Psoas muscle (tissue), 8 donors: ENCODE results near the gene COL27A1. TPM values are rescaled to one million over a fixed set of nuclear protein-coding genes. Genes with fewer than 3 reads are reported as not detected.

ENCODE experiments used
- ATAC-seq, 4 donors: fragments of 200-7000 bp; cut with Tn5 transposase; one replicate each; pipeline ENCODE4 v1.9.1; 2020; ENCODE audit warnings: moderate library complexity in 3 of 4, mild to moderate bottlenecking in 2 of 4
- DNase-seq, 2 donors: peaks; one replicate each; pipeline ENCODE4 v3.0.0-alpha.2; 2020
- H3K27ac ChIP-seq: fragments of 200-600 bp; one replicate; pipeline ENCODE4 v1.8.0; 2022
- H3K27me3 ChIP-seq, 3 donors: fragments of 200-600 bp in 1 of 3; one replicate each; pipeline versions ENCODE4 v1.6.1 to v1.8.0; 2013 to 2022; ENCODE audit warnings: low read length in 2 of 3, mild to moderate bottlenecking in 2 of 3, moderate library complexity in 1 of 3; ENCODE audit not compliant: insufficient read depth in 3 of 3
- H3K36me3 ChIP-seq, 2 donors: fragments of 200-600 bp in 1 of 2; one replicate each; pipeline versions ENCODE4 v1.6.1 to v1.8.0; 2013 to 2022; ENCODE audit warnings: low read depth in 1 of 2, mild to moderate bottlenecking in 1 of 2, moderate library complexity in 1 of 2; ENCODE audit not compliant: insufficient read depth in 1 of 2
- H3K4me1 ChIP-seq: fragments of 200-600 bp; one replicate; pipeline ENCODE4 v1.8.0; 2022
- H3K4me3 ChIP-seq: fragments of 200-600 bp; one replicate; pipeline ENCODE4 v1.8.0; 2022; ENCODE audit warnings: mild to moderate bottlenecking
- H3K9me3 ChIP-seq: fragments of 200-600 bp; one replicate; pipeline ENCODE4 v1.8.0; 2022
- WGBS, 3 donors: extraction: QIAGEN DNeasy Blood & Tissue Kit; methylation state at CpG; one replicate each; pipeline versions ENCODE4 v1.1.6 to v1.1.7; 2013; 5-methylcytosine and 5-hydroxymethylcytosine counted together
- intact Hi-C, 2 donors: fragments of 100-400 bp; cut with DNase I; formaldehyde crosslinking; loops; one replicate each; pipeline versions ENCODE4 v1.11.0 to v1.14.2; 2022
- polyA plus RNA-seq, 3 donors: library from polyadenylated mRNA; stranded (reverse); fragments of 200-250 nt; gene quantifications; one replicate each; pipeline ENCODE4 v1.2.3, GENCODE V29; 2013
- total RNA-seq, 4 donors: library from RNA; stranded (reverse); fragmentation: NEBNext Ultra II Directional in 2 of 4; extraction: Animal tissue kit (Norgen Biotek cat#: 25700) in 2 of 4; gene quantifications; one replicate each; pipeline versions ENCODE4 v1.2.1 to v1.2.4, GENCODE V29; 2021 to 2023
- TF ChIP-seq, protein P1 (sequence below): fragments of 200-600 bp; IDR thresholded peaks from one replicate; pipeline ENCODE4 v1.8.0; 2022; ENCODE audit warnings: antibody characterized with exemption
- donor health status: healthy with polysubstance abuse.
- donor health status: DM: no; HTN: no; CAD: no; lungs with moderate emphysema.
- donor health status: Bipolar disorder and iron deficiency.
- donor health status: healthy.
- donor health status: DM: yes; HTN: yes; CAD: no.
- donor health status: DM: no; HTN: no; CAD: no.
- donor health status: DM: no; HTN: no; CAD: no.
- donor health status: DM: yes; HTN: yes; CAD: no.

The COL27A1 gene
- total and polyA plus RNA-seq, 7 donors = 1.1 to 8.5 (median 3.9) TPM

DNA sequence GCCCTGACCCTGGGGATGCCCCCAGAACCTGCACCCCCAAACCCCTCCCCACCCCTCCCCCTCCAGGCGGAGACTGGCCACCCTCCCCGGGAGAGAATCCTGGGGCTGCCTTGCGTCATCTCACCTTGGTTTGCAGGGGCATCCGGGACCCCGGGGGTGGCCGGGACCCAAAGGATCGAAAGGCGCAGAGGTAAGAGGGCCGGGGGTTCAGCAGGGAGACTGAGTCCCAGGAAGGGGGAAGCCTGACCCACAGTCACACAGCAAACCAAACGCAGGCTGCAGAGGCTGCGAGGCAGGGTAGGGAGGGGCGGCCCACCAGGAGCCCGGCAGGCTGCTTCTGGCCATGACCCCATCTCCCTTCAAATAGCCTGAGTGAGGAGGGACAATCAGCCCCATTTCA is 133.8 kb downstream of the COL27A1 start:
- Histone ChIP-seq H3K4me3 (no peak overlapping the region), H3K36me3 (peaks cover 0 to 18% of the 10 kb centered on the region in 2 donors), H3K27me3 (no peaks in the 10 kb centered on the region), H3K27ac (no peak overlapping the region), H3K9me3 (no peaks in the 10 kb centered on the region), H3K4me1 (no peaks in the 10 kb centered on the region)
- ATAC-seq (no peak), DNase-seq (peak; percentile 3 to 35)
- TF ChIP-seq, protein P1, sequence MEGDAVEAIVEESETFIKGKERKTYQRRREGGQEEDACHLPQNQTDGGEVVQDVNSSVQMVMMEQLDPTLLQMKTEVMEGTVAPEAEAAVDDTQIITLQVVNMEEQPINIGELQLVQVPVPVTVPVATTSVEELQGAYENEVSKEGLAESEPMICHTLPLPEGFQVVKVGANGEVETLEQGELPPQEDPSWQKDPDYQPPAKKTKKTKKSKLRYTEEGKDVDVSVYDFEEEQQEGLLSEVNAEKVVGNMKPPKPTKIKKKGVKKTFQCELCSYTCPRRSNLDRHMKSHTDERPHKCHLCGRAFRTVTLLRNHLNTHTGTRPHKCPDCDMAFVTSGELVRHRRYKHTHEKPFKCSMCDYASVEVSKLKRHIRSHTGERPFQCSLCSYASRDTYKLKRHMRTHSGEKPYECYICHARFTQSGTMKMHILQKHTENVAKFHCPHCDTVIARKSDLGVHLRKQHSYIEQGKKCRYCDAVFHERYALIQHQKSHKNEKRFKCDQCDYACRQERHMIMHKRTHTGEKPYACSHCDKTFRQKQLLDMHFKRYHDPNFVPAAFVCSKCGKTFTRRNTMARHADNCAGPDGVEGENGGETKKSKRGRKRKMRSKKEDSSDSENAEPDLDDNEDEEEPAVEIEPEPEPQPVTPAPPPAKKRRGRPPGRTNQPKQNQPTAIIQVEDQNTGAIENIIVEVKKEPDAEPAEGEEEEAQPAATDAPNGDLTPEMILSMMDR = no peak
- WGBS, 3 donors = 90 to 95% (median 95%) methylated on average over 9 to 13 of the region's 13 CpGs
- intact Hi-C loops = no loop called here

- H3K4me3 ChIP-seq = no peak overlapping the region
- TF ChIP-seq, protein P1 = no peak
- H3K36me3 ChIP-seq = peaks cover 0 to 20% of the 10 kb centered on the region in 2 donors
- intact Hi-C loops = loop anchor here (1.0 to 5.0 kb wide), 3 partner anchors 136 to 208 kb away; no protein-coding TSS in a partner anchor
- DNase-seq (peak in 1 of 2 donors; percentile 12), ATAC-seq (no peak)
- WGBS, 3 donors = 89 to 92% (median 92%) methylated on average over 12 to 13 of the region's 13 CpGs
- H3K27ac ChIP-seq = no peak overlapping the region
- no peaks in the 10 kb centered on the region for H3K27me3 ChIP-seq
- H3K9me3 ChIP-seq = peaks cover 5% of the 10 kb centered on the region
- no peaks in the 10 kb centered on the region for H3K4me1 ChIP-seq
Measured at GRCh38 chr9:114289571-114290481, 134.5 kb downstream of the COL27A1 start.

GRCh38 chr9:114290561-114290986 is 135.2 kb downstream of the COL27A1 start:
- intact Hi-C loops = loop anchor here (1.0 to 5.0 kb wide), 3 partner anchors 136 to 208 kb away; no protein-coding TSS in a partner anchor
- Histone ChIP-seq H3K9me3 (peaks cover 9% of the 10 kb centered on the region), H3K27me3 (no peaks in the 10 kb centered on the region), H3K27ac (no peak overlapping the region), H3K4me3 (no peak overlapping the region), H3K4me1 (no peaks in the 10 kb centered on the region), H3K36me3 (peaks cover 0 to 26% of the 10 kb centered on the region in 2 donors)
- 72 to 78% (median 77%) methylated on average over 7 of the region's 7 CpGs for WGBS, 3 donors
- ATAC-seq (peak in 3 of 4 donors; percentile 29 to 50 (median 37)), DNase-seq (peak in 1 of 2 donors; percentile 40)
- TF ChIP-seq, protein P1 = no peak

DNA sequence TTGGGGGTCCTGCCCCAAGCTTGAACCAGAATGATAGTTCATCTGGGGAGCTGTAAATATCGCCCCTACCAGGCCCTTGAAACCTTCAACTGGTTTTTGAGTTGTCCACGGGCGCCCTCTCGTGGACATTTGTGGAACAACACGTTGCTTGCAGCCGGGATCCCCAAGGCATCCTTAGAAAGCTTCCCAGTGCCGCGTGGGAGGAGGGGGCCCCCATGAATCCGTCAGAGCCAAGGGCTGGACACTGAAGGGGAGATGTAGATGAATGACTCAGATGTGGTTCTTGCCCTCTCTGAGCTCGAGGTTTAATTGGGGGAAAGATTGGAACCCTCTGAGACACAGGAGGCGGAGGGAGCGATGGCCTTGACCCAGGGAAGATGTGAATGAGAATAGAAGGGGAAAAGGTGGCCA is 135.7 kb downstream of the COL27A1 start:
- Histone ChIP-seq H3K4me1 (no peaks in the 10 kb centered on the region), H3K27ac (no peak overlapping the region), H3K9me3 (peaks cover 14% of the 10 kb centered on the region), H3K4me3 (no peak overlapping the region), H3K27me3 (no peaks in the 10 kb centered on the region), H3K36me3 (peaks cover 0 to 31% of the 10 kb centered on the region in 2 donors)
- 17 to 18% (median 17%) methylated on average over 12 of the region's 12 CpGs for WGBS, 3 donors
- TF ChIP-seq, protein P1 = peak; percentile 95
- ATAC-seq (peak; percentile 67 to 89 (median 79)), DNase-seq (peak; percentile 71 to 84)
- intact Hi-C loops = loop anchor here (1.0 to 5.0 kb wide), 4 partner anchors 183 to 209 kb away; no protein-coding TSS in a partner anchor
